H1 (cell line): ENCODE measurements around the gene MYBPC3. TPM values are rescaled to one million over a fixed set of nuclear protein-coding genes. Genes with fewer than 3 reads are reported as not detected.

Experiments
- CTCF ChIA-PET: fragments of 300-600 bp; sonication (Branson Sonifier 250); formaldehyde crosslinking; loops from one replicate; lab custom pipeline; 2021; ENCODE audit not compliant: partially characterized antibody; lab: Charles Lee
- POLR2A ChIA-PET: fragments of 300-600 bp; sonication (Branson Sonifier 250); formaldehyde crosslinking; loops from one replicate; lab custom pipeline; 2021; ENCODE audit warnings: inconsistent platforms; ENCODE audit not compliant: partially characterized antibody; lab: Charles Lee
- DNase-seq, 2 experiments: peaks; one replicate each; pipeline versions ENCODE4 v3.0.0 to v3.0.0-alpha.2; 2010 to 2022; ENCODE audit warnings: low spot score in 2 of 2, low read depth in 1 of 2, mixed read lengths in 1 of 2
- FAIRE-seq: peaks from 2 replicates; lab custom pipeline; 2011; peaks lifted over from hg19 to GRCh38; lab: Jason Lieb, UNC
- H2AFZ ChIP-seq: 2 replicates; pipeline ENCODE4 v1.8.1; 2012; ENCODE audit warnings: low read length, inconsistent platforms
- H2AK5ac ChIP-seq: 2 replicates; pipeline ENCODE4 v1.6.1; 2013; ENCODE audit warnings: low read depth, low read length
- H2BK120ac ChIP-seq: replicated peaks from 2 replicates; pipeline ENCODE3; 2013; ENCODE audit warnings: low read depth, low read length, inconsistent platforms
- H2BK12ac ChIP-seq: 2 replicates; pipeline ENCODE4 v1.6.1; 2013; ENCODE audit warnings: low read depth, low read length
- H2BK15ac ChIP-seq: 2 replicates; pipeline ENCODE4 v1.6.1; 2013; ENCODE audit warnings: low read length
- H2BK20ac ChIP-seq: 2 replicates; pipeline ENCODE4 v1.6.1; 2013; ENCODE audit warnings: low read length
- H2BK5ac ChIP-seq: 2 replicates; pipeline ENCODE4 v1.6.1; 2013; ENCODE audit warnings: low read depth, low read length
- H3K14ac ChIP-seq: 2 replicates; pipeline ENCODE4 v1.6.1; 2013; ENCODE audit warnings: inconsistent platforms; ENCODE audit not compliant: insufficient read length
- H3K18ac ChIP-seq: 2 replicates; pipeline ENCODE4 v1.6.1; 2013; ENCODE audit warnings: low read length; ENCODE audit errors: extremely low read depth
- H3K23ac ChIP-seq: 2 replicates; pipeline ENCODE4 v1.6.1; 2013; ENCODE audit warnings: inconsistent platforms; ENCODE audit not compliant: insufficient read length
- H3K23me2 ChIP-seq: 2 replicates; pipeline ENCODE4 v1.6.1; 2013; ENCODE audit warnings: low read depth, low read length
- H3K27ac ChIP-seq: 2 replicates; pipeline ENCODE4 v1.6.1; 2011; ENCODE audit warnings: low read depth, low read length, inconsistent platforms
- H3K27me3 ChIP-seq, 4 experiments: replicated peaks in 1 of 4; 1 replicate in 1 of 4; 2 replicates in 3 of 4; pipeline versions ENCODE4 v1.6.1 to v1.8.1; 2011 to 2013; ENCODE audit warnings: low read length in 3 of 4, mild to moderate bottlenecking in 3 of 4, inconsistent platforms in 2 of 4, mixed read lengths in 2 of 4, moderate library complexity in 1 of 4; ENCODE audit not compliant: control insufficient read depth in 3 of 4, insufficient read depth in 3 of 4; ENCODE audit errors: extremely low read depth in 1 of 4
- H3K36me3 ChIP-seq, 4 experiments: 2 replicates each; pipeline versions ENCODE4 v1.6.1 to v1.8.1; 2011 to 2013; ENCODE audit warnings: mild to moderate bottlenecking in 4 of 4, low read length in 3 of 4, moderate library complexity in 2 of 4, control low read depth in 1 of 4, inconsistent platforms in 1 of 4; ENCODE audit not compliant: insufficient read depth in 4 of 4, control insufficient read depth in 2 of 4
- H3K4ac ChIP-seq: replicated peaks from 2 replicates; pipeline ENCODE3; 2013; ENCODE audit warnings: low read length, low read depth, mixed read lengths, inconsistent platforms; ENCODE audit not compliant: insufficient read length
- H3K4me1 ChIP-seq, 4 experiments: replicated peaks in 1 of 4; 1 replicate in 1 of 4; 2 replicates in 3 of 4; pipeline versions ENCODE4 v1.6.1 to v1.8.1; 2011 to 2013; ENCODE audit warnings: low read length in 3 of 4, inconsistent platforms in 2 of 4, mixed read lengths in 1 of 4; ENCODE audit not compliant: insufficient read depth in 4 of 4, control insufficient read depth in 3 of 4
- H3K4me2 ChIP-seq, 2 experiments: 2 replicates each; pipeline versions ENCODE4 v1.6.1 to v1.8.1; 2011 to 2013; ENCODE audit warnings: low read depth in 2 of 2, low read length in 2 of 2, control low read depth in 1 of 2, inconsistent platforms in 1 of 2, mild to moderate bottlenecking in 1 of 2; ENCODE audit not compliant: insufficient read depth in 1 of 2
- H3K4me3 ChIP-seq, 4 experiments: fragments of 200-600, 300-600 bp in 1 of 4; sonication (generic), shearing (Covaris generic), sonication (Bioruptor Twin) in 1 of 4; 2 replicates each; pipeline versions ENCODE4 v1.5.1 to v1.8.1; 2011 to 2016; ENCODE audit warnings: low read length in 4 of 4, low read depth in 3 of 4, control low read depth in 2 of 4, inconsistent platforms in 2 of 4, mild to moderate bottlenecking in 2 of 4, mixed read lengths in 1 of 4, moderate library complexity in 1 of 4; ENCODE audit not compliant: insufficient read depth in 2 of 4; ENCODE audit errors: extremely low read depth in 1 of 4
- H3K56ac ChIP-seq: replicated peaks from 2 replicates; pipeline ENCODE3; 2013; ENCODE audit warnings: low read depth, mild to moderate bottlenecking, mixed read lengths, low read length, inconsistent platforms; ENCODE audit not compliant: insufficient read length
- H3K79me1 ChIP-seq: 2 replicates; pipeline ENCODE4 v1.6.1; 2013; ENCODE audit warnings: low read depth, low read length, control low read depth
- H3K79me2 ChIP-seq, 2 experiments: 2 replicates each; pipeline versions ENCODE4 v1.6.1 to v1.8.1; 2012 to 2013; ENCODE audit warnings: low read length in 2 of 2, mild to moderate bottlenecking in 2 of 2, inconsistent platforms in 1 of 2; ENCODE audit not compliant: insufficient read depth in 2 of 2, control insufficient read depth in 1 of 2
- H3K9ac ChIP-seq, 4 experiments: replicated peaks in 1 of 4; 1 replicate in 1 of 4; 2 replicates in 3 of 4; pipeline versions ENCODE4 v1.6.1 to v1.8.1; 2011 to 2013; ENCODE audit warnings: low read depth in 3 of 4, low read length in 3 of 4, control low read depth in 2 of 4, mild to moderate bottlenecking in 2 of 4, moderate library complexity in 2 of 4, inconsistent platforms in 1 of 4; ENCODE audit errors: extremely low read depth in 1 of 4
- H3K9me3 ChIP-seq, 2 experiments: 2 replicates each; pipeline versions ENCODE4 v1.6.1 to v1.8.1; 2012 to 2013; ENCODE audit warnings: mild to moderate bottlenecking in 2 of 2, moderate library complexity in 2 of 2, control low read depth in 1 of 2, inconsistent platforms in 1 of 2, low read depth in 1 of 2, low read length in 1 of 2, mixed read lengths in 1 of 2; ENCODE audit not compliant: insufficient read depth in 2 of 2
- H4K20me1 ChIP-seq, 2 experiments: replicated peaks in 1 of 2; 2 replicates each; pipeline versions ENCODE3 to v1.8.1; 2011 to 2013; ENCODE audit warnings: inconsistent platforms in 2 of 2, low read length in 2 of 2, mild to moderate bottlenecking in 1 of 2; ENCODE audit not compliant: insufficient read depth in 2 of 2, control insufficient read depth in 1 of 2
- H4K5ac ChIP-seq: 2 replicates; pipeline ENCODE4 v1.6.1; 2013; ENCODE audit warnings: low read length, low read depth, mixed read lengths, inconsistent platforms; ENCODE audit not compliant: insufficient read length
- H4K8ac ChIP-seq: 2 replicates; pipeline ENCODE4 v1.8.0; 2013; ENCODE audit warnings: mild to moderate bottlenecking, moderate library complexity, low read length, inconsistent platforms; ENCODE audit not compliant: insufficient read depth; ENCODE audit errors: extremely low read depth
- H4K91ac ChIP-seq: replicated peaks from 2 replicates; pipeline ENCODE3; 2013; ENCODE audit warnings: low read length, mixed read lengths, inconsistent platforms; ENCODE audit not compliant: insufficient read length
- SP1 ChIP-seq: IDR thresholded peaks from 2 replicates; pipeline ENCODE4 v1.6.1; 2011; ENCODE audit warnings: low read depth, low read length
- WGBS, 2 experiments: shearing (Covaris generic) in 1 of 2; methylation state at CpG; one replicate each; pipeline versions ENCODE4 v1.1.6 to v1.1.7; 2013 to 2015; ENCODE audit warnings: low lambda C conversion rate in 2 of 2, mixed read lengths in 2 of 2, inconsistent platforms in 1 of 2, low coverage in 1 of 2, missing lambda C conversion rate in 1 of 2; ENCODE audit not compliant: insufficient replicate concordance in 2 of 2, insufficient coverage in 1 of 2, insufficient read length in 1 of 2; ENCODE audit errors: extremely low coverage in 1 of 2, missing lambda C conversion rate in 1 of 2; 5-methylcytosine and 5-hydroxymethylcytosine counted together
- polyA plus RNA-seq, 7 experiments: library from polyadenylated mRNA; depleted of rRNA in 3 of 7; stranded (reverse) in 5 of 7; unstranded in 2 of 7; fragments of >200 nt in 5 of 7; fragments of 200-250 nt in 2 of 7; gene quantifications; 1 replicate in 5 of 7; 2 replicates in 1 of 7; 4 replicates in 1 of 7; pipeline versions ENCODE4 v1.2.1 to v1.2.3, GENCODE V29; 2011 to 2013; ENCODE audit warnings: missing spikeins in 2 of 7, mixed read lengths in 2 of 7
- total RNA-seq: library from RNA; stranded (reverse); fragmentation: NEBNext Ultra II Directional; extraction: Animal tissue kit (Norgen Biotek cat#: 25700); gene quantifications from 2 replicates; pipeline ENCODE4 v1.2.1, GENCODE V29; 2021

The MYBPC3 gene
- total and polyA plus RNA-seq, 2 of the 8 experiments (the other 6 are each of a cell fraction or from before 2014, with no cell fraction given): 0.05 TPM; not detected in 1

GRCh38 chr11:47377571-47378009 lies 25.1 kb upstream of the MYBPC3 start:
- WGBS, 2 experiments: 94% methylated on average over 5 of the region's 5 CpGs; no CpG with 5 or more reads in 1 of the 2 experiments
- Histone ChIP-seq H3K56ac (no peak overlapping the region), H3K23me2 (peaks cover 9% of the 10 kb centered on the region; the same call in 1 of the 2 replicates), H4K91ac (no peak overlapping the region), H3K9me3 (no peaks in the 10 kb centered on the region), H3K4me2 (no peak overlapping the region), H2BK20ac (no peak overlapping the region), H2BK15ac (no peak overlapping the region), H3K18ac (no peak overlapping the region), H2BK5ac (no peak overlapping the region), H4K5ac (no peak overlapping the region), H3K36me3 (no peaks in the 10 kb centered on the region), H3K79me2 (no peaks in the 10 kb centered on the region), H2BK12ac (peak overlapping the region; percentile 80; the same call in 1 of the 2 replicates), H4K8ac (no peak overlapping the region), H3K27ac (no peak overlapping the region), H3K23ac (no peak overlapping the region), H2BK120ac (no peak overlapping the region), H3K9ac (no peak overlapping the region)
- CTCF ChIA-PET: interaction anchor here (0.6 to 1.7 kb wide), 6 partner anchors 10 to 35 kb away, joined by 3 to 11 read pairs (median 4); no protein-coding TSS in a partner anchor
- DNase-seq: no peak
- no peak for TF ChIP-seq SP1
- TF ChIP-seq, all 59 proteins: peak for 0
- Histone ChIP-seq H4K20me1 (peaks cover 0 to 2% of the 10 kb centered on the region in 2 experiments), H2AK5ac (no peak overlapping the region), H2AFZ (no peak overlapping the region), H3K79me1 (no peaks in the 10 kb centered on the region), H3K27me3 (no peaks in the 10 kb centered on the region), H3K14ac (no peak overlapping the region), H3K4ac (no peak overlapping the region), H3K4me1 (peaks cover 0 to 5% (median 2%) of the 10 kb centered on the region in 4 experiments; a peak in 5 of 7 replicates), H3K4me3 (no peak overlapping the region)
- no peak for FAIRE-seq
- POLR2A ChIA-PET: interaction anchor here (1.5 kb wide), 3 partner anchors 17 to 141 kb away, joined by 3 to 5 read pairs (median 4); partner anchors contain the start of gene SLC39A13
